ENCODE results near the gene ETV5. TPM values are rescaled to one million over a fixed set of nuclear protein-coding genes. Genes with fewer than 3 reads are reported as not detected.

The ETV5 gene
- total and polyA plus RNA-seq, 2 donors (not counting 1 experiment from before 2014, with no cell fraction given): 0.12 to 0.74 TPM

DNA sequence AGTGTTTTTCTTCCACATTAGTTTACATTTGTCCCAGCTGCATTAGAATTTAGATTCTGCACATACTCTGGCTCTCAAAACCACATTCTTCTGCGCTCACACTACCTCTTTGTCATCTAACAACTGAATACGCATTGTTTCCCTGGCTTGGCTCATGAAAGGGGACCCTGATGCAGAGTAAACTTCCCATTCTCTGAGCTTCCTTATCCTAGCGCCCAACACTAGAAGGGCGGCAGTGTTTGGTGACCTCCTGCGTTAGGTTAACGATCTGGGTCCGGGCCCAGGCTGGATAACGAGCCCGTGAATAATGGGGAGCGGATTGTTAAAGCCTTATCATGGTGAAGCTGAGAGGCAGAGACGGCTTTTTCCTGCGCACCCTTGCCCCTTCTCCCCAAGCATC is 63.9 kb downstream of the ETV5 start:
- H3K9me3 Mint-ChIP-seq (ENCODE audit: insufficient read depth): no peaks in the 10 kb centered on the region
- Histone ChIP-seq H3K79me2 (ENCODE audit: control insufficient read depth, insufficient read depth, low read length) (no peaks in the 10 kb centered on the region), H3K4me3 (ENCODE audit: control extremely low read depth in 1 of 5, extremely low read depth in 1 of 5, insufficient read depth in 1 of 5, low read depth in 2 of 5, low read length in 4 of 5) (no peak overlapping the region), H3K27me3 (replicated peaks in 1 of 4; ENCODE audit: control extremely low read depth in 1 of 4, control insufficient read depth in 3 of 4, insufficient read depth in 4 of 4, low read length in 3 of 4) (peaks cover 0 to 8% (median 0%) of the 10 kb centered on the region in 4 experiments), H3K9ac (ENCODE audit: low read length) (no peak overlapping the region), H3K27ac (ENCODE audit: low read length in 2 of 2) (no peak overlapping the region), H3K4me2 (replicated peaks; ENCODE audit: low read depth, low read length, poor library complexity, severe bottlenecking) (no peak overlapping the region), H3K36me3 (replicated peaks in 1 of 2; ENCODE audit: control extremely low read depth in 1 of 2, control insufficient read depth in 1 of 2, extremely low read depth in 1 of 2, insufficient read depth in 2 of 2, low read length in 1 of 2) (no peaks in the 10 kb centered on the region), H2AFZ (ENCODE audit: insufficient read depth, low read depth, low read length, poor library complexity, severe bottlenecking) (no peak overlapping the region), H4K20me1 (ENCODE audit: control insufficient read depth, insufficient read depth, low read length, poor library complexity, severe bottlenecking) (no peaks in the 10 kb centered on the region), H3K9me3 (ENCODE audit: control extremely low read depth in 1 of 3, control insufficient read depth in 2 of 3, insufficient read depth in 1 of 3, low read length in 2 of 3) (no peaks in the 10 kb centered on the region), H3K4me1 (ENCODE audit: control insufficient read depth in 2 of 2, insufficient read depth in 2 of 2, low read length in 2 of 2) (no peaks in the 10 kb centered on the region)
- H3K27ac Mint-ChIP-seq: no peak overlapping the region
- peaks cover 23% of the 10 kb centered on the region for H3K27me3 Mint-ChIP-seq
- DNase-seq (no peak), ATAC-seq (ENCODE audit: low read depth) (no peak)
- TF ChIP-seq, protein P1, sequence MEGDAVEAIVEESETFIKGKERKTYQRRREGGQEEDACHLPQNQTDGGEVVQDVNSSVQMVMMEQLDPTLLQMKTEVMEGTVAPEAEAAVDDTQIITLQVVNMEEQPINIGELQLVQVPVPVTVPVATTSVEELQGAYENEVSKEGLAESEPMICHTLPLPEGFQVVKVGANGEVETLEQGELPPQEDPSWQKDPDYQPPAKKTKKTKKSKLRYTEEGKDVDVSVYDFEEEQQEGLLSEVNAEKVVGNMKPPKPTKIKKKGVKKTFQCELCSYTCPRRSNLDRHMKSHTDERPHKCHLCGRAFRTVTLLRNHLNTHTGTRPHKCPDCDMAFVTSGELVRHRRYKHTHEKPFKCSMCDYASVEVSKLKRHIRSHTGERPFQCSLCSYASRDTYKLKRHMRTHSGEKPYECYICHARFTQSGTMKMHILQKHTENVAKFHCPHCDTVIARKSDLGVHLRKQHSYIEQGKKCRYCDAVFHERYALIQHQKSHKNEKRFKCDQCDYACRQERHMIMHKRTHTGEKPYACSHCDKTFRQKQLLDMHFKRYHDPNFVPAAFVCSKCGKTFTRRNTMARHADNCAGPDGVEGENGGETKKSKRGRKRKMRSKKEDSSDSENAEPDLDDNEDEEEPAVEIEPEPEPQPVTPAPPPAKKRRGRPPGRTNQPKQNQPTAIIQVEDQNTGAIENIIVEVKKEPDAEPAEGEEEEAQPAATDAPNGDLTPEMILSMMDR (IDR thresholded peaks at IDR 0.05): no peak
- TF ChIP-seq EZH2 (IDR thresholded peaks at IDR 0.05; ENCODE audit: borderline replicate concordance, insufficient read depth, low read depth, low read length, poor library complexity, severe bottlenecking): no peak
- 90% methylated on average over 10 of the region's 12 CpGs for WGBS (ENCODE audit: insufficient coverage)
- ChIA-PET CTCF (no interaction called here), POLR2A (no interaction called here)
- no peaks in the 10 kb centered on the region for H3K4me1 Mint-ChIP-seq
- H3K4me3 Mint-ChIP-seq: no peak overlapping the region
- intact Hi-C loops (cut with micrococcal nuclease): no loop called here

DNA sequence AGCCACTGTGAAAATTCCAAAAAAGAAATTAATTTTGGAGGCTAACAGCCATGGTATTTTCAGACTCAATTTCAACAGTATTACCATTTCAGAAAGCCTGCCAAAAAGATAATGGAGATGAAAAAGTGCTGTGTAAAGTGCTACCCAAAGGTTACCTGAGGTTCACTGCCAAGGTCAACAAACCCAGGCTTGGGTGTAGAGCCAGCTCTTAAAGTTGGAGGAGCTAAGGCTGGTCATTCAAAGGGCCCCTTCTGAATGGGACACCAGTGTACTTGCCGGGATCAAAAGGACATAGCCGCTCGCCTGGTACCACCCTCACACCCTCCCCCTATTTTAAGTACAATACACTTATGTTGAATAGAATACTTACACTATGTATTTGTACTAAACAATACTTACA is 64.5 kb downstream of the ETV5 start:
- ChIA-PET POLR2A (interaction anchor here (0.6 kb wide), 1 partner anchor 701 kb away, joined by 3 read pairs; no protein-coding TSS in a partner anchor), CTCF (no interaction called here)
- Mint-ChIP-seq H3K27me3 (peaks cover 26% of the 10 kb centered on the region), H3K27ac (no peak overlapping the region), H3K4me3 (no peak overlapping the region), H3K9me3 (ENCODE audit: insufficient read depth) (no peaks in the 10 kb centered on the region), H3K4me1 (no peaks in the 10 kb centered on the region)
- WGBS (ENCODE audit: insufficient coverage): no CpG with 5 or more reads among the region's 3 CpGs
- Histone ChIP-seq H2AFZ (ENCODE audit: insufficient read depth, low read depth, low read length, poor library complexity, severe bottlenecking) (no peak overlapping the region), H3K9me3 (ENCODE audit: control extremely low read depth in 1 of 3, control insufficient read depth in 2 of 3, insufficient read depth in 1 of 3, low read length in 2 of 3) (no peaks in the 10 kb centered on the region), H4K20me1 (ENCODE audit: control insufficient read depth, insufficient read depth, low read length, poor library complexity, severe bottlenecking) (no peaks in the 10 kb centered on the region), H3K4me3 (ENCODE audit: control extremely low read depth in 1 of 5, extremely low read depth in 1 of 5, insufficient read depth in 1 of 5, low read depth in 2 of 5, low read length in 4 of 5) (no peak overlapping the region), H3K27me3 (replicated peaks in 1 of 4; ENCODE audit: control extremely low read depth in 1 of 4, control insufficient read depth in 3 of 4, insufficient read depth in 4 of 4, low read length in 3 of 4) (peaks cover 0 to 8% (median 0%) of the 10 kb centered on the region in 4 experiments), H3K4me1 (ENCODE audit: control insufficient read depth in 2 of 2, insufficient read depth in 2 of 2, low read length in 2 of 2) (no peaks in the 10 kb centered on the region), H3K79me2 (ENCODE audit: control insufficient read depth, insufficient read depth, low read length) (no peaks in the 10 kb centered on the region), H3K36me3 (replicated peaks in 1 of 2; ENCODE audit: control extremely low read depth in 1 of 2, control insufficient read depth in 1 of 2, extremely low read depth in 1 of 2, insufficient read depth in 2 of 2, low read length in 1 of 2) (no peaks in the 10 kb centered on the region), H3K4me2 (replicated peaks; ENCODE audit: low read depth, low read length, poor library complexity, severe bottlenecking) (no peak overlapping the region), H3K27ac (ENCODE audit: low read length in 2 of 2) (no peak overlapping the region), H3K9ac (ENCODE audit: low read length) (no peak overlapping the region)
- DNase-seq (no peak), ATAC-seq (ENCODE audit: low read depth) (no peak)
- intact Hi-C loops (cut with micrococcal nuclease): no loop called here
- TF ChIP-seq, protein P1 (IDR thresholded peaks at IDR 0.05): no peak
- TF ChIP-seq EZH2 (IDR thresholded peaks at IDR 0.05; ENCODE audit: borderline replicate concordance, insufficient read depth, low read depth, low read length, poor library complexity, severe bottlenecking): no peak
